Liver (tissue), 3 donors: ENCODE measurements around the gene SIGLEC8.

Experiments used
- ATF3 ChIP-seq: IDR thresholded peaks from 2 replicates; pipeline ENCODE4 v1.6.1; 2016; ENCODE audit warnings: antibody characterized with exemption
- CTCF ChIP-seq: fragments of 150-350 bp; IDR thresholded peaks from 2 replicates; pipeline ENCODE4 v1.5.1; 2017; ENCODE audit warnings: improper control_type of control experiment, low read depth, low read length; ENCODE audit not compliant: missing input control
- EGR1 ChIP-seq, 2 donors: IDR thresholded peaks; 2 replicates each; pipeline ENCODE4 v1.6.1; 2016 to 2018; ENCODE audit warnings: antibody characterized with exemption in 2 of 2, low read depth in 2 of 2
- FOXA1 ChIP-seq: IDR thresholded peaks from 2 replicates; pipeline ENCODE4 v1.6.1; 2016; ENCODE audit warnings: antibody characterized with exemption
- GABPA ChIP-seq, 2 donors: IDR thresholded peaks in 1 of 2; conservative IDR thresholded peaks in 1 of 2; 2 replicates each; pipeline ENCODE4 v1.6.1; 2016; ENCODE audit warnings: antibody characterized with exemption in 2 of 2, mild to moderate bottlenecking in 1 of 2, moderate library complexity in 1 of 2
- HNF4A ChIP-seq, 2 donors: conservative IDR thresholded peaks; 2 replicates each; pipeline ENCODE4 v1.6.1; 2016; ENCODE audit warnings: antibody characterized with exemption in 2 of 2, mild to moderate bottlenecking in 2 of 2
- JUND ChIP-seq, 2 donors: IDR thresholded peaks; 2 replicates each; pipeline ENCODE4 v1.6.1; 2016; ENCODE audit warnings: antibody characterized with exemption in 2 of 2
- MAX ChIP-seq: IDR thresholded peaks from 2 replicates; pipeline ENCODE4 v1.6.1; 2016; ENCODE audit warnings: antibody characterized with exemption
- NR2F2 ChIP-seq: IDR thresholded peaks from 2 replicates; pipeline ENCODE4 v1.6.1; 2016; ENCODE audit warnings: antibody characterized with exemption
- RAD21 ChIP-seq, 2 donors: IDR thresholded peaks; 2 replicates each; pipeline ENCODE4 v1.6.1; 2016; ENCODE audit warnings: antibody characterized with exemption in 2 of 2, mild to moderate bottlenecking in 2 of 2
- REST ChIP-seq: IDR thresholded peaks from 2 replicates; pipeline ENCODE4 v1.6.1; 2016; ENCODE audit warnings: antibody characterized with exemption, mild to moderate bottlenecking
- SP1 ChIP-seq: IDR thresholded peaks from 2 replicates; pipeline ENCODE4 v1.6.1; 2018; ENCODE audit warnings: antibody characterized with exemption, mild to moderate bottlenecking
- TAF1 ChIP-seq: conservative IDR thresholded peaks from 2 replicates; pipeline ENCODE4 v1.6.1; 2016; ENCODE audit warnings: antibody characterized with exemption, mild to moderate bottlenecking
- donor health status: healthy.
- donor health status: healthy.

DNA sequence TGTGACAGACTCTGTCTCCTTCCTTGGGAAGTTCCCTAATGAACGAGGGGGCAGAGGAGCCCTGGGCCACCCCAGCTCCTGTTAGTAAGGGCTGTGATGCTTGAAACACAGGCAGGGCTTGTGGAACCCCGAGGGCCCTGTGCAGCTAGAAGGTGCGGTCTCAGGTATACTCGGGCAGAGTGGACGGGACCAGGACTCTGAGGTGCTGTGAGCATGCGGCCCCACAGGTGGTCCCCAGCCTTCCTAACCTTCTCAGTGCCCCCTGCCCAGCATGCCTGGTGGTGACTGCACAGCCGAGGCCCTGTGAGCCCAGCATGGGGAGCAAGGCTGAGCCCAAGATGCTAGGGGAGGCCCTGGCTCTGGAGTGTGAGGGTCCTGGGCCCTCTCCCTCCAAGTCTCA is 4.0 kb upstream of the SIGLEC8 start:
- TF ChIP-seq REST (no peak), CTCF (no peak), FOXA1 (no peak), JUND (IDR thresholded peaks at IDR 0.05) (no peak), TAF1 (no peak), SP1 (no peak), HNF4A (conservative IDR thresholded peaks at IDR 0.05) (no peak), ATF3 (no peak), GABPA (IDR thresholded peaks at IDR 0.05 in 1 of 2, conservative IDR thresholded peaks at IDR 0.05 in 1 of 2) (no peak), MAX (no peak), NR2F2 (no peak), EGR1 (IDR thresholded peaks at IDR 0.05; ENCODE audit: low read depth in 2 of 2) (no peak), RAD21 (IDR thresholded peaks at IDR 0.05) (no peak)
